AG04450 (cell line): ENCODE results near the gene SPDL1. TPM values are rescaled to one million over a fixed set of nuclear protein-coding genes. Genes with fewer than 3 reads are reported as not detected.

Experiments used
- CTCF ChIA-PET: fragments of 300-600, 350-600 bp; formaldehyde crosslinking; extraction: SDS; loops from one replicate; lab custom pipeline; 2022; ENCODE audit warnings: antibody characterized with exemption, inconsistent platforms; lab: Charles Lee
- POLR2A ChIA-PET: fragments of 350-600 bp; formaldehyde crosslinking; extraction: SDS; loops from one replicate; lab custom pipeline; 2021; ENCODE audit warnings: antibody characterized with exemption, inconsistent platforms; lab: Yijun Ruan, JAX
- DNase-seq: peaks from one replicate; pipeline ENCODE4 v3.0.0-alpha.2; 2011; ENCODE audit warnings: low read depth, low spot score
- H3K27ac ChIP-seq: one replicate; pipeline ENCODE4 v1.5.1; 2012; ENCODE audit warnings: low read depth, low read length, control low read depth
- H3K27me3 ChIP-seq: one replicate; pipeline ENCODE4 v1.6.0; 2012; ENCODE audit warnings: low read length; ENCODE audit not compliant: control insufficient read depth, insufficient read depth
- H3K4me3 ChIP-seq: 2 replicates; pipeline ENCODE4 v1.5.1; 2011; ENCODE audit warnings: mild to moderate bottlenecking, low read depth, low read length, control low read depth
- H3K9me3 ChIP-seq: 2 replicates; pipeline ENCODE4 v1.5.1; 2012; ENCODE audit warnings: low read length; ENCODE audit not compliant: control insufficient read depth, insufficient read depth
- polyA plus RNA-seq: library from polyadenylated mRNA; depleted of rRNA; stranded (reverse); fragments of >200 nt; gene quantifications from 2 replicates; pipeline ENCODE4 v1.2.3, GENCODE V29; 2011
- TF ChIP-seq, protein P1 (sequence below): IDR thresholded peaks from 2 replicates; pipeline ENCODE4 v1.5.1; 2011; ENCODE audit warnings: low read depth, low read length, control low read depth, inconsistent platforms

SPDL1 gene
- polyA plus RNA-seq, 1 experiment = 22.7 TPM

DNA sequence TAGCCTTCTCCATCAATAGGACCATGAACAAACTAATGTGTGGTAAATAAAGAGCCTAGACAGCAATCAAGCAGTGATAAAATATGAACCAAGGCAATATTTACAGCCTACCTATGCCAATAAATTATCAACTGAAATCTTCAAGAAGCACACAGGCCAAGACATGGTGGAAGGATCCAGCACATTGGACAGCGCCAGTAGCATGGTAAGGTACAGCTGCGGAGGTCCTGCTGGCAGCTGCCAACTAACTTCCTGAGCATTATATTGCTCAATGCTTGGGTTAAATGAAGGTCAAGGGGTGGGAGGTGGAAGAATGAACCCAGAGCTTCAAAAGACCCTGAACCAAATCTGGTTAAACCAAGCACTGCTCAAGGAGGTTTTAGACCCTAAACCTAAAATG lies 16.5 kb upstream of the SPDL1 start:
- TF ChIP-seq, protein P1, sequence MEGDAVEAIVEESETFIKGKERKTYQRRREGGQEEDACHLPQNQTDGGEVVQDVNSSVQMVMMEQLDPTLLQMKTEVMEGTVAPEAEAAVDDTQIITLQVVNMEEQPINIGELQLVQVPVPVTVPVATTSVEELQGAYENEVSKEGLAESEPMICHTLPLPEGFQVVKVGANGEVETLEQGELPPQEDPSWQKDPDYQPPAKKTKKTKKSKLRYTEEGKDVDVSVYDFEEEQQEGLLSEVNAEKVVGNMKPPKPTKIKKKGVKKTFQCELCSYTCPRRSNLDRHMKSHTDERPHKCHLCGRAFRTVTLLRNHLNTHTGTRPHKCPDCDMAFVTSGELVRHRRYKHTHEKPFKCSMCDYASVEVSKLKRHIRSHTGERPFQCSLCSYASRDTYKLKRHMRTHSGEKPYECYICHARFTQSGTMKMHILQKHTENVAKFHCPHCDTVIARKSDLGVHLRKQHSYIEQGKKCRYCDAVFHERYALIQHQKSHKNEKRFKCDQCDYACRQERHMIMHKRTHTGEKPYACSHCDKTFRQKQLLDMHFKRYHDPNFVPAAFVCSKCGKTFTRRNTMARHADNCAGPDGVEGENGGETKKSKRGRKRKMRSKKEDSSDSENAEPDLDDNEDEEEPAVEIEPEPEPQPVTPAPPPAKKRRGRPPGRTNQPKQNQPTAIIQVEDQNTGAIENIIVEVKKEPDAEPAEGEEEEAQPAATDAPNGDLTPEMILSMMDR = no peak
- peaks cover 9% of the 10 kb centered on the region for H3K27me3 ChIP-seq
- DNase-seq = no peak
- ChIA-PET POLR2A (no interaction called here), CTCF (no interaction called here)
- H3K27ac ChIP-seq = no peak overlapping the region
- H3K9me3 ChIP-seq = no peaks in the 10 kb centered on the region
- no peak overlapping the region for H3K4me3 ChIP-seq

DNA sequence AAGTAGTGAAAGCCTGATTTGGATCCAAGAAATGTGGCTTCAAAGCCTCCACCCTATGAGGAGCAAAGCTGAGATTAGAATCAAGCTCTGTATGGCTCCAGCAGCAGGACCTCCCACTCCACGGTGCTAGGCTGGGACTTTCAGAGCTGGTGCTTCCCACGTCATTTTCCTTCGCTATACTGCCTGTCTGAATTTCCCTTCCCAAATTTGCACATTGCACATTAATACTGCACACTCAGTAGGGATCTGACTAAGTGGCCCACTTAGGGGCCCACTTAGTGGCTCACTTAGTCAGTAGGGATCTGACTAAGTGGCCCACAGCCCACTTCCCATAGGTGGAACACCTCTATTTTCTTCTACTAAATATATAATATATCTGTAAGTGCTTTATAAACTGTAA lies 14.1 kb upstream of the SPDL1 start:
- ChIA-PET POLR2A (no interaction called here), CTCF (interaction anchor here (1.1 to 1.3 kb wide), 2 partner anchors 411 to 582 kb away, joined by 4 to 5 read pairs; partner anchors contain the start of gene INSYN2B)

DNA sequence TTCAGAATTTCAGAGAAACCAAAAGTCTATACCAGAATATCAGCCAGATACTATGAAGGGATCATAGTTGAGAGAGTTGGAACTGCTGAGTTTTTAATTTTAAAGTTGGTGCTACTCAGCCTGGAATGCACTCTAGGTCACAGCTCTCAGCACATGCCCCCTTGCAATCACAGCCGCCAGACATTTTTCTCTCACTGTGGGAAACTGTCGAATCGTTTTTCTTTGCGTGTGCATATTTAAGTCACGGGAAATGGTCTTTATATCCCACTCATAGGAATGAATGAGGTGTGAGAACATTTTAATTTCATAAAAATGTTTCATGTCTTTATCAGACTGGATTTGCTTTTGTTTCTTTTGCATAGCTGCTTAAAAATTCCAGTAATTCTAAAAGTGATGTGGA lies 12.2 kb upstream of the SPDL1 start:
- no peak for DNase-seq
- peaks cover 9% of the 10 kb centered on the region for H3K27me3 ChIP-seq
- TF ChIP-seq, protein P1 = no peak
- POLR2A ChIA-PET = interaction anchor here (0.8 kb wide), 1 partner anchor 12 kb away, joined by 3 read pairs; no protein-coding TSS in a partner anchor
- no peak overlapping the region for H3K27ac ChIP-seq
- CTCF ChIA-PET = interaction anchor here (0.6 to 2.5 kb wide), 4 partner anchors 10 to 1294 kb away, joined by 4 to 10 read pairs (median 4); no protein-coding TSS in a partner anchor
- H3K4me3 ChIP-seq = no peak overlapping the region
- H3K9me3 ChIP-seq = no peaks in the 10 kb centered on the region

More for the DNA sequence above, 14.1 kb upstream of the SPDL1 start:
- TF ChIP-seq, protein P1 = no peak
- no peak overlapping the region for H3K27ac ChIP-seq
- peaks cover 9% of the 10 kb centered on the region for H3K27me3 ChIP-seq
- H3K4me3 ChIP-seq = no peak overlapping the region
- no peak for DNase-seq
- no peaks in the 10 kb centered on the region for H3K9me3 ChIP-seq

DNA sequence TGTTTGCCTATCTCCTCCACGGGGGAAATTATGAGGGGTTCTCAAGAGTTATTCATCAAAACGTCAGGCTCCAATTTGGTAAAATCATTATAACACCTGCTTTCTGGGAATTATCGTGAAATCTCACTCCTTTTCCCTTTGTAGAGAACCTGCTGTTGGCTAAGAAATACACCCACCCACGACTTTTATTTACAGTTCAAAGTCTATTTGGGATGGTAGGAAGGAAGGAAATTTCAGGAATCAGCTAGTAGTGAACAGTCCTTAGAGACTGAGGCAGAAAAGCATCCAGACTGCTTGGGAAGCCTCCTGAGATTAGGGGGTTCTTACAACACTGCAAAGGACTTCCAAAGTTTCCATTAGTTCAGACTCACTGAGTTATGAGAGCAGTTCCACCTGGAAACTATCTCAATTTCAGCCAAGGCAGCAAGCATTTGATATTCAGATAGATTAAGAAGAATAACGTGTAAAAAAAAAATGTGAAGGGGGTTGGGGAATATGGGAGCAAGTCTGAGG lies 9.4 kb upstream of the SPDL1 start:
- POLR2A ChIA-PET = no interaction called here
- Histone ChIP-seq H3K4me3 (no peak overlapping the region), H3K27ac (no peak overlapping the region), H3K27me3 (peaks cover 9% of the 10 kb centered on the region), H3K9me3 (no peaks in the 10 kb centered on the region)
- TF ChIP-seq, protein P1 = no peak
- no peak for DNase-seq
- CTCF ChIA-PET = no interaction called here

DNA sequence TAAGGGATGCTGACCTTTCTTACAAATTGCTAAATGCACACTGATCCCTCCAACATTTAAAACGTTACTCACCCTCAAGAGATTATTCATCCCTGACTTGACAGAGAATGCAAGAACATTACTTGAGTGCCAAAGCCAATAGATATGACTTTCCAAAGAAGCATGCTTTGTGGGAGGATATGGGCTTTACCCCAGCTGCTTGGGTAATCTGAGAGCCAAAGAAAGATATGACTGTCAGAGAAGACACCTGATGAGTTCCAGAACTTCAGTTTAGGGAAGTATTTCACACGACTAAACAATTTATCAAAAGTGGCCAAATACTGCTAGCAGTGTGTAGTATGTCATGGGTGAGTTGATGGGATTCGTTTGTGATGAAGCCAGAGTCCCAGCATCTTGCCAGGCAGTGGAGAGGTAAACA lies 7.4 kb upstream of the SPDL1 start:
- DNase-seq = peak; percentile 34
- Histone ChIP-seq H3K27ac (no peak overlapping the region), H3K27me3 (no peaks in the 10 kb centered on the region), H3K9me3 (no peaks in the 10 kb centered on the region), H3K4me3 (no peak overlapping the region)
- POLR2A ChIA-PET = no interaction called here
- TF ChIP-seq, protein P1 = no peak
- CTCF ChIA-PET = interaction anchor here (1.1 to 1.9 kb wide), 2 partner anchors 404 to 589 kb away, joined by 4 to 8 read pairs; partner anchors contain the start of gene INSYN2B
